Loucy (cell line): ENCODE data around the gene OTUD5.

Experiments used
- CTCF ChIP-seq: fragments of 200-600 bp; sonication (generic); conservative IDR thresholded peaks from 2 replicates; pipeline ENCODE4 v1.5.1; 2014; ENCODE audit warnings: mild to moderate bottlenecking, antibody characterized with exemption, low read length
- EZH2phosphoT487 ChIP-seq: fragments of 200-600 bp; IDR thresholded peaks from 2 replicates; pipeline ENCODE4 v1.6.1; 2018; ENCODE audit warnings: antibody characterized with exemption, mild to moderate bottlenecking, moderate library complexity, borderline replicate concordance

- no peak for TF ChIP-seq CTCF
- TF ChIP-seq EZH2phosphoT487, result no peak
These were observed 39.1 kb downstream of the OTUD5 start for GRCh38 chrX:48918301-48918642.
